Panc1 (cell line): ENCODE data around the gene FAM120B. TPM values are rescaled to one million over a fixed set of nuclear protein-coding genes. Genes with fewer than 3 reads are reported as not detected.

Source experiments
- ATAC-seq: fragments of 200-7000 bp; cut with Tn5 transposase; 2 replicates; pipeline ENCODE4 v1.9.1; 2020; ENCODE audit warnings: mild to moderate bottlenecking, moderate library complexity
- BruUV-seq: library from RNA; stranded (reverse); fragments of 400-500 nt; replicated peaks from 2 replicates; lab custom pipeline; 2021; lab: Mats Ljungman, UMichigan
- CTCF ChIA-PET: fragments of 300-600 bp; sonication (Branson Sonifier 250); formaldehyde crosslinking; loops from one replicate; lab custom pipeline; 2022; ENCODE audit warnings: antibody characterized with exemption; lab: Charles Lee
- POLR2A ChIA-PET: fragments of 300-600 bp; sonication (Branson Sonifier 250); formaldehyde crosslinking; loops from one replicate; lab custom pipeline; 2022; ENCODE audit warnings: antibody characterized with exemption; lab: Charles Lee
- DNase-seq: peaks from one replicate; pipeline ENCODE4 v3.0.0-alpha.2; 2010; ENCODE audit warnings: low read depth, low spot score
- H3K27ac ChIP-seq: 2 replicates; pipeline ENCODE4 v1.5.1; 2011; ENCODE audit warnings: mild to moderate bottlenecking, low read length, inconsistent platforms
- H3K27me3 ChIP-seq: fragments of 200-500 bp; sonication (Bioruptor generic); 2 replicates; pipeline ENCODE4 v1.6.0; 2014; ENCODE audit warnings: low read length, inconsistent platforms; ENCODE audit not compliant: control insufficient read depth, insufficient read depth
- H3K36me3 ChIP-seq: fragments of 200-500 bp; sonication (Bioruptor generic); 2 replicates; pipeline ENCODE4 v1.5.1; 2014; ENCODE audit warnings: inconsistent platforms, mild to moderate bottlenecking, low read length, moderate library complexity; ENCODE audit not compliant: control insufficient read depth, insufficient read depth
- H3K4me1 ChIP-seq: 2 replicates; pipeline ENCODE4 v1.5.1; 2011; ENCODE audit warnings: inconsistent platforms, mild to moderate bottlenecking, low read length, moderate library complexity; ENCODE audit not compliant: control insufficient read depth, insufficient read depth
- H3K4me3 ChIP-seq, 2 experiments: 2 replicates each; pipeline ENCODE4 v1.5.1; 2011 to 2012; ENCODE audit warnings: low read depth in 2 of 2, low read length in 2 of 2, mild to moderate bottlenecking in 2 of 2, inconsistent platforms in 1 of 2, moderate library complexity in 1 of 2
- H3K9me3 ChIP-seq: fragments of 200-500 bp; sonication (Bioruptor generic); 2 replicates; pipeline ENCODE4 v1.5.1; 2014; ENCODE audit warnings: low read depth, mild to moderate bottlenecking, inconsistent platforms, low read length, moderate library complexity; ENCODE audit not compliant: control insufficient read depth, insufficient read depth
- POLR2AphosphoS5 ChIP-seq: IDR thresholded peaks from 2 replicates; pipeline ENCODE4 v1.6.1; 2012; ENCODE audit warnings: mild to moderate bottlenecking, low read depth, low read length, moderate library complexity
- SIN3A ChIP-seq: IDR thresholded peaks from 2 replicates; pipeline ENCODE4 v1.6.1; 2012; ENCODE audit warnings: low read depth, mild to moderate bottlenecking, low read length, moderate library complexity, borderline replicate concordance; ENCODE audit not compliant: insufficient read depth
- TCF7L2 ChIP-seq: IDR thresholded peaks from 2 replicates; pipeline ENCODE4 v1.6.1; 2011; ENCODE audit warnings: mild to moderate bottlenecking, low read depth, low read length, inconsistent platforms
- in situ Hi-C: cut with HindIII; loops from 2 replicates; pipeline ENCODE4 v1.10.0; 2016; ENCODE audit warnings: low sequenced_read_pairs, low pct_unique_long_range_greater_than_20kb
- intact Hi-C: fragments of 100-400 bp; cut with micrococcal nuclease; formaldehyde crosslinking; loops from one replicate; pipeline ENCODE4 v1.10.0; 2022; ENCODE audit not compliant: unreplicated experiment
- total RNA-seq: library from RNA; stranded (reverse); gene quantifications from one replicate; pipeline ENCODE4 v1.2.1, GENCODE V29; 2021; ENCODE audit not compliant: unreplicated experiment
- TF ChIP-seq, protein P1 (sequence below): fragments of 450-650 bp; IDR thresholded peaks from 2 replicates; pipeline ENCODE4 v1.5.1; 2017; ENCODE audit warnings: mild to moderate bottlenecking
- TF ChIP-seq, protein P2 (sequence below), 2 experiments: IDR thresholded peaks; 2 replicates each; pipeline ENCODE4 v1.6.1; 2011 to 2012; ENCODE audit warnings: low read depth in 2 of 2, control low read depth in 1 of 2, low read length in 1 of 2, mild to moderate bottlenecking in 1 of 2, moderate library complexity in 1 of 2; ENCODE audit not compliant: insufficient read depth in 1 of 2

FAM120B gene
- total RNA-seq, 1 experiment from 2014 or later, result 38.0 TPM

DNA sequence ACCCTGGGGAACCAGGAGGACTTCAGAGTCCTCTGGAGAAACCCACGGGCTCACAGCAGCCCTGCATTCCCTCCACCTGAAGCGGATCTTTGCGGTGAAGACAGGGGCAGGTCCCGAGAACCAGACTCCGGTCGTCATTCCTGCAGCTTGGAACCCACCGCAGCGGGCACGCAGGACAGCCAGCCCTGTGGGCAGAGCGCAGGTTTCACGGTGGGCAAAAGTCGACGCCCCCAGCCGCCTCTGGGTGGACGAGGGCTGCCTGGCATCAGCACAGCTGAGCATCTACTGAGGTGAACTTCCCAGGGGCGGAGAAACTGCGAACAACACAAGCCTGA is 128.2 kb downstream of the FAM120B start:
- H3K36me3 ChIP-seq, result no peaks in the 10 kb centered on the region
- H3K4me3 ChIP-seq, result no peak overlapping the region
- H3K27ac ChIP-seq, result no peak overlapping the region
- no TSS peak for BruUV-seq
- peaks cover 5% of the 10 kb centered on the region for H3K27me3 ChIP-seq
- ATAC-seq (no peak), DNase-seq (no peak)
- H3K4me1 ChIP-seq, result peaks cover 6% of the 10 kb centered on the region; the same call in 1 of the 2 replicates
- CTCF ChIA-PET, result no interaction called here
- H3K9me3 ChIP-seq, result no peaks in the 10 kb centered on the region
- POLR2A ChIA-PET, result no interaction called here
- intact Hi-C loops (no loop called here), in situ Hi-C loops (no loop called here)
- TF ChIP-seq, protein P1, sequence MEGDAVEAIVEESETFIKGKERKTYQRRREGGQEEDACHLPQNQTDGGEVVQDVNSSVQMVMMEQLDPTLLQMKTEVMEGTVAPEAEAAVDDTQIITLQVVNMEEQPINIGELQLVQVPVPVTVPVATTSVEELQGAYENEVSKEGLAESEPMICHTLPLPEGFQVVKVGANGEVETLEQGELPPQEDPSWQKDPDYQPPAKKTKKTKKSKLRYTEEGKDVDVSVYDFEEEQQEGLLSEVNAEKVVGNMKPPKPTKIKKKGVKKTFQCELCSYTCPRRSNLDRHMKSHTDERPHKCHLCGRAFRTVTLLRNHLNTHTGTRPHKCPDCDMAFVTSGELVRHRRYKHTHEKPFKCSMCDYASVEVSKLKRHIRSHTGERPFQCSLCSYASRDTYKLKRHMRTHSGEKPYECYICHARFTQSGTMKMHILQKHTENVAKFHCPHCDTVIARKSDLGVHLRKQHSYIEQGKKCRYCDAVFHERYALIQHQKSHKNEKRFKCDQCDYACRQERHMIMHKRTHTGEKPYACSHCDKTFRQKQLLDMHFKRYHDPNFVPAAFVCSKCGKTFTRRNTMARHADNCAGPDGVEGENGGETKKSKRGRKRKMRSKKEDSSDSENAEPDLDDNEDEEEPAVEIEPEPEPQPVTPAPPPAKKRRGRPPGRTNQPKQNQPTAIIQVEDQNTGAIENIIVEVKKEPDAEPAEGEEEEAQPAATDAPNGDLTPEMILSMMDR, result no peak
- TF ChIP-seq, protein P2, sequence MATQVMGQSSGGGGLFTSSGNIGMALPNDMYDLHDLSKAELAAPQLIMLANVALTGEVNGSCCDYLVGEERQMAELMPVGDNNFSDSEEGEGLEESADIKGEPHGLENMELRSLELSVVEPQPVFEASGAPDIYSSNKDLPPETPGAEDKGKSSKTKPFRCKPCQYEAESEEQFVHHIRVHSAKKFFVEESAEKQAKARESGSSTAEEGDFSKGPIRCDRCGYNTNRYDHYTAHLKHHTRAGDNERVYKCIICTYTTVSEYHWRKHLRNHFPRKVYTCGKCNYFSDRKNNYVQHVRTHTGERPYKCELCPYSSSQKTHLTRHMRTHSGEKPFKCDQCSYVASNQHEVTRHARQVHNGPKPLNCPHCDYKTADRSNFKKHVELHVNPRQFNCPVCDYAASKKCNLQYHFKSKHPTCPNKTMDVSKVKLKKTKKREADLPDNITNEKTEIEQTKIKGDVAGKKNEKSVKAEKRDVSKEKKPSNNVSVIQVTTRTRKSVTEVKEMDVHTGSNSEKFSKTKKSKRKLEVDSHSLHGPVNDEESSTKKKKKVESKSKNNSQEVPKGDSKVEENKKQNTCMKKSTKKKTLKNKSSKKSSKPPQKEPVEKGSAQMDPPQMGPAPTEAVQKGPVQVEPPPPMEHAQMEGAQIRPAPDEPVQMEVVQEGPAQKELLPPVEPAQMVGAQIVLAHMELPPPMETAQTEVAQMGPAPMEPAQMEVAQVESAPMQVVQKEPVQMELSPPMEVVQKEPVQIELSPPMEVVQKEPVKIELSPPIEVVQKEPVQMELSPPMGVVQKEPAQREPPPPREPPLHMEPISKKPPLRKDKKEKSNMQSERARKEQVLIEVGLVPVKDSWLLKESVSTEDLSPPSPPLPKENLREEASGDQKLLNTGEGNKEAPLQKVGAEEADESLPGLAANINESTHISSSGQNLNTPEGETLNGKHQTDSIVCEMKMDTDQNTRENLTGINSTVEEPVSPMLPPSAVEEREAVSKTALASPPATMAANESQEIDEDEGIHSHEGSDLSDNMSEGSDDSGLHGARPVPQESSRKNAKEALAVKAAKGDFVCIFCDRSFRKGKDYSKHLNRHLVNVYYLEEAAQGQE (IDR thresholded peaks at IDR 0.05; ENCODE audit: insufficient read depth in 1 of 2, low read depth in 2 of 2, low read length in 1 of 2), result no peak
- TF ChIP-seq TCF7L2, result no peak
- TF ChIP-seq SIN3A, result no peak
- no peak for TF ChIP-seq POLR2AphosphoS5

DNA sequence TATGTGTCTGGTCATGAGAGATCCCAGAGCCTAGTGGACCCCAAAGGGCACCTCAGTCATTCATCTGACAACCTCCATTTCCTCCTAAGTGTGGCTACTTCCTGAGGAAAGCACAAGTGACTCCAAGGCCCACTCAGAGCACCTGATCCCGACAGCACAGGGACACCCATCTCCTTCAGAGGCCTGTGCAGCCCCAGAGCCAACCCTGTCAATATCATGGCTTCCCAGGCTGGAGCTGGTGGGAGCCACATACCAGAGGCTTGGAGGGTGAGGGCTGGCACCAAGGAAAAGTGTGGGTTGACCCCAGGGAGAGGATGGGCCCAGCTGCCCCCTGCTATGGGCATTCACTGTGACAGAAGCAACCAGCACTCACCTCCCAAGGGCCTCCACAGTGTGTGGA is 129.2 kb downstream of the FAM120B start:
- Histone ChIP-seq H3K4me1 (peaks cover 6% of the 10 kb centered on the region; the same call in 1 of the 2 replicates), H3K27me3 (peaks cover 2% of the 10 kb centered on the region; the same call in 1 of the 2 replicates), H3K27ac (no peak overlapping the region), H3K9me3 (no peaks in the 10 kb centered on the region), H3K36me3 (no peaks in the 10 kb centered on the region), H3K4me3 (no peak overlapping the region)
- no peak for TF ChIP-seq TCF7L2
- no peak for TF ChIP-seq POLR2AphosphoS5
- TF ChIP-seq, protein P1, result no peak
- TF ChIP-seq SIN3A, result no peak
- TF ChIP-seq, protein P2 (IDR thresholded peaks at IDR 0.05; ENCODE audit: insufficient read depth in 1 of 2, low read depth in 2 of 2, low read length in 1 of 2), result no peak
- DNase-seq, result no peak
- in situ Hi-C loops (no loop called here), intact Hi-C loops (no loop called here)
- ChIA-PET POLR2A (no interaction called here), CTCF (no interaction called here)
- BruUV-seq, result no TSS peak
- ATAC-seq, result no peak
